B cell (primary cell): ENCODE results near the gene GPRC5D. TPM values are rescaled to one million over a fixed set of nuclear protein-coding genes. Genes with fewer than 3 reads are reported as not detected.

Source experiments
- ATAC-seq: fragments of 200-7000 bp; cut with Tn5 transposase; one replicate; pipeline ENCODE4 v1.10.0; 2021; ENCODE audit warnings: low read depth, mild to moderate bottlenecking, moderate number of reproducible peaks, moderate library complexity
- CTCF ChIA-PET: fragments of 350-600 bp; sonication (Branson Sonifier 250); formaldehyde crosslinking; loops from one replicate; lab custom pipeline; 2021; ENCODE audit warnings: antibody characterized with exemption, inconsistent platforms; lab: Charles Lee
- POLR2A ChIA-PET: fragments of 350-600 bp; sonication (Branson Sonifier 250); formaldehyde crosslinking; loops from one replicate; lab custom pipeline; 2021; ENCODE audit warnings: antibody characterized with exemption; lab: Charles Lee
- DNase-seq: peaks from one replicate; pipeline ENCODE4 v3.0.0; 2013
- H2AFZ ChIP-seq: 2 replicates; pipeline ENCODE4 v1.6.1; 2012; ENCODE audit warnings: mild to moderate bottlenecking, low read depth, low read length; ENCODE audit not compliant: insufficient read depth, poor library complexity, severe bottlenecking
- H3K27ac ChIP-seq, 2 donors: 1 replicate in 1 of 2; 2 replicates in 1 of 2; pipeline ENCODE4 v1.5.1; 2012 to 2013; ENCODE audit warnings: low read length in 2 of 2, mild to moderate bottlenecking in 2 of 2, moderate library complexity in 1 of 2
- H3K27me3 ChIP-seq, 4 experiments: fragments of 200-600 bp in 1 of 4; sonication (generic) in 1 of 4; replicated peaks in 1 of 4; 1 replicate in 2 of 4; 2 replicates in 2 of 4; pipeline versions ENCODE4 v1.6.1 to v1.7.0; 2013 to 2016; ENCODE audit warnings: low read length in 3 of 4, mild to moderate bottlenecking in 2 of 4, mixed read lengths in 1 of 4, moderate library complexity in 1 of 4; ENCODE audit not compliant: insufficient read depth in 4 of 4, control insufficient read depth in 3 of 4; ENCODE audit errors: control extremely low read depth in 1 of 4
- H3K36me3 ChIP-seq, 2 experiments: replicated peaks in 1 of 2; 1 replicate in 1 of 2; 2 replicates in 1 of 2; pipeline versions ENCODE4 v1.6.1 to v1.7.1; 2013; ENCODE audit warnings: low read length in 1 of 2; ENCODE audit not compliant: insufficient read depth in 2 of 2, control insufficient read depth in 1 of 2; ENCODE audit errors: control extremely low read depth in 1 of 2, extremely low read depth in 1 of 2
- H3K4me1 ChIP-seq, 2 donors: fragments of 200-600 bp in 1 of 2; sonication (generic) in 1 of 2; 1 replicate in 1 of 2; 2 replicates in 1 of 2; pipeline versions ENCODE4 v1.5.1 to v1.6.1; 2013 to 2017; ENCODE audit warnings: low read length in 2 of 2; ENCODE audit not compliant: control insufficient read depth in 2 of 2, insufficient read depth in 2 of 2
- H3K4me2 ChIP-seq: replicated peaks from 2 replicates; pipeline ENCODE3; 2012; ENCODE audit warnings: mild to moderate bottlenecking, low read depth, low read length; ENCODE audit not compliant: poor library complexity, severe bottlenecking
- H3K4me3 ChIP-seq, 5 experiments: fragments of 200-600 bp in 1 of 5; sonication (generic) in 1 of 5; 1 replicate in 3 of 5; 2 replicates in 2 of 5; pipeline versions ENCODE4 v1.5.1 to v1.7.0; 2011 to 2016; ENCODE audit warnings: low read length in 4 of 5, mild to moderate bottlenecking in 4 of 5, low read depth in 2 of 5, control low read depth in 1 of 5, moderate library complexity in 1 of 5; ENCODE audit not compliant: insufficient read depth in 1 of 5; ENCODE audit errors: control extremely low read depth in 1 of 5, extremely low read depth in 1 of 5
- H3K79me2 ChIP-seq: fragments of 200-600 bp; sonication (generic); one replicate; pipeline ENCODE4 v1.6.0; 2016; ENCODE audit warnings: low read length; ENCODE audit not compliant: control insufficient read depth, insufficient read depth
- H3K9ac ChIP-seq: fragments of 200-600 bp; sonication (generic); 2 replicates; pipeline ENCODE4 v1.6.1; 2017; ENCODE audit warnings: mild to moderate bottlenecking, low read length, moderate library complexity
- H3K9me3 ChIP-seq, 3 donors: one replicate each; pipeline versions ENCODE4 v1.6.1 to v1.7.1; 2013; ENCODE audit warnings: low read length in 2 of 3; ENCODE audit not compliant: control insufficient read depth in 2 of 3, insufficient read depth in 1 of 3; ENCODE audit errors: control extremely low read depth in 1 of 3
- H4K20me1 ChIP-seq: 2 replicates; pipeline ENCODE4 v1.6.0; 2012; ENCODE audit warnings: mild to moderate bottlenecking, low read length; ENCODE audit not compliant: insufficient read depth, control insufficient read depth, poor library complexity, severe bottlenecking
- H3K27ac Mint-ChIP-seq: one replicate; pipeline ENCODE4 v1.8.0; 2021; ENCODE audit warnings: mixed read lengths
- H3K27me3 Mint-ChIP-seq: one replicate; pipeline ENCODE4 v1.8.0; 2021; ENCODE audit warnings: mixed read lengths
- H3K4me1 Mint-ChIP-seq: one replicate; pipeline ENCODE4 v1.8.0; 2021; ENCODE audit warnings: mixed read lengths
- H3K4me3 Mint-ChIP-seq: one replicate; pipeline ENCODE4 v1.8.0; 2021; ENCODE audit warnings: mixed read lengths
- H3K9me3 Mint-ChIP-seq: one replicate; pipeline ENCODE4 v1.8.0; 2022; ENCODE audit warnings: mixed read lengths; ENCODE audit not compliant: insufficient read depth
- EZH2 ChIP-seq: IDR thresholded peaks from 2 replicates; pipeline ENCODE4 v1.6.1; 2012; ENCODE audit warnings: borderline replicate concordance, low read depth, mild to moderate bottlenecking, moderate library complexity, low read length; ENCODE audit not compliant: insufficient read depth, poor library complexity, severe bottlenecking
- WGBS: methylation state at CpG from one replicate; pipeline ENCODE4 v1.1.5; 2013; ENCODE audit warnings: missing lambda C conversion rate; ENCODE audit not compliant: insufficient coverage; 5-methylcytosine and 5-hydroxymethylcytosine counted together
- intact Hi-C: fragments of 100-400 bp; cut with micrococcal nuclease; formaldehyde crosslinking; loops from one replicate; pipeline ENCODE4 v1.10.0; 2022
- polyA plus RNA-seq: library from polyadenylated mRNA; depleted of rRNA; stranded (reverse); fragments of >200 nt; gene quantifications from 2 replicates; pipeline ENCODE4 v1.2.3, GENCODE V29; 2012
- total RNA-seq, 2 donors: library from RNA; stranded (reverse); fragments of 120-200 nt in 1 of 2; gene quantifications; 1 replicate in 1 of 2; 2 replicates in 1 of 2; pipeline versions ENCODE4 v1.2.3 to v1.2.4, GENCODE V29; 2013 to 2022
- TF ChIP-seq, protein P1 (sequence below): fragments of 200-600 bp; IDR thresholded peaks from one replicate; pipeline ENCODE4 v1.8.0; 2022; ENCODE audit warnings: antibody characterized with exemption, mild to moderate bottlenecking

GPRC5D gene
- total and polyA plus RNA-seq, 2 donors (not counting 1 experiment from before 2014, with no cell fraction given) = 0.47 to 7.7 TPM

DNA sequence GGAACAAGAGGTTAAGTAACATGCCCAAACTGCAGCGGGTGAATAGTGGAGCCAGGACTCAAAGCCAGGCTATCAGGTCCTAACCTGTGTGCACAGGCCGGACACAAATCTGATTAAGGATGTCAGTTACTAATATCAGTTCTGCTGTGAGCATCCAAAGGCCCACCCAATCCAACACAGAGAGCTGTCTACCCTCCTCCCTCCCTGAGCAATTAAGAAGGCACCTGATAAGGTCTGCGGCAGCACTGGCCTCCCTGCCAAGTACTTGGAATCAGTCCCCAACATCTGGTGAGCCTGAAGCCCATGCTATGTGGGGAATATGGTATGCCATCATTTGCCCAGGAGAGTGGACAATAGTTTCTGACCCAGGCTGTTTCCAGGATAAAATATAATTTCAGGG, 44.2 kb upstream of the GPRC5D start:
- Histone ChIP-seq H3K9me3 (no peaks in the 10 kb centered on the region), H3K27ac (no peak overlapping the region), H4K20me1 (no peaks in the 10 kb centered on the region), H3K4me1 (peaks cover 10 to 20% of the 10 kb centered on the region in 2 donors), H3K4me2 (no peak overlapping the region), H3K27me3 (no peaks in the 10 kb centered on the region), H2AFZ (no peak overlapping the region), H3K9ac (no peak overlapping the region), H3K36me3 (no peaks in the 10 kb centered on the region), H3K4me3 (no peak overlapping the region), H3K79me2 (peaks cover 3% of the 10 kb centered on the region)
- ATAC-seq (no peak), DNase-seq (no peak)
- H3K4me1 Mint-ChIP-seq = peaks cover 37% of the 10 kb centered on the region
- H3K27ac Mint-ChIP-seq = no peak overlapping the region
- intact Hi-C loops = no loop called here
- no peaks in the 10 kb centered on the region for H3K9me3 Mint-ChIP-seq
- no peaks in the 10 kb centered on the region for H3K27me3 Mint-ChIP-seq
- 100% methylated on average over 2 of the region's 3 CpGs for WGBS
- CTCF ChIA-PET = no interaction called here
- TF ChIP-seq EZH2 = no peak
- TF ChIP-seq, protein P1, sequence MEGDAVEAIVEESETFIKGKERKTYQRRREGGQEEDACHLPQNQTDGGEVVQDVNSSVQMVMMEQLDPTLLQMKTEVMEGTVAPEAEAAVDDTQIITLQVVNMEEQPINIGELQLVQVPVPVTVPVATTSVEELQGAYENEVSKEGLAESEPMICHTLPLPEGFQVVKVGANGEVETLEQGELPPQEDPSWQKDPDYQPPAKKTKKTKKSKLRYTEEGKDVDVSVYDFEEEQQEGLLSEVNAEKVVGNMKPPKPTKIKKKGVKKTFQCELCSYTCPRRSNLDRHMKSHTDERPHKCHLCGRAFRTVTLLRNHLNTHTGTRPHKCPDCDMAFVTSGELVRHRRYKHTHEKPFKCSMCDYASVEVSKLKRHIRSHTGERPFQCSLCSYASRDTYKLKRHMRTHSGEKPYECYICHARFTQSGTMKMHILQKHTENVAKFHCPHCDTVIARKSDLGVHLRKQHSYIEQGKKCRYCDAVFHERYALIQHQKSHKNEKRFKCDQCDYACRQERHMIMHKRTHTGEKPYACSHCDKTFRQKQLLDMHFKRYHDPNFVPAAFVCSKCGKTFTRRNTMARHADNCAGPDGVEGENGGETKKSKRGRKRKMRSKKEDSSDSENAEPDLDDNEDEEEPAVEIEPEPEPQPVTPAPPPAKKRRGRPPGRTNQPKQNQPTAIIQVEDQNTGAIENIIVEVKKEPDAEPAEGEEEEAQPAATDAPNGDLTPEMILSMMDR = no peak
- H3K4me3 Mint-ChIP-seq = no peak overlapping the region
- POLR2A ChIA-PET = no interaction called here

DNA sequence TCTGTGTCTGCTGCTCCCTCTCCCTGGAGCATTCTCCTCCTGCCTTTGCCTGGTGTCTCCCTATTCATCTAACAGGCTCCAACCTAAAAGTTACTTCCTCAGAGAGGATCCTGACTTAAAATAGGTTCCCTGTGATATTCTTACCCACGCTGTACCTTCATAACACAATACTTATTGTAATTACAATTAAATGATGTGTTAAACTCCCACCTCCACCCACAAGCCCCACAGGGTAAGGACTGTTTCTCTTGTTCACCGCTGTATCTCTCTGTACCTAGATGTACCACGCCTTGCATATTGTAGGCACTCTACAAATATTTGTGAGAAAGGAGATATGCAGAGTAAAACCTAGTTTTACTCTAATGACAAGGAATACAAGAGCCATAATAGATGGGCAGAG, 43.1 kb upstream of the GPRC5D start:
- no peak overlapping the region for H3K4me2 ChIP-seq
- ATAC-seq (no peak), DNase-seq (no peak)
- no peak overlapping the region for H2AFZ ChIP-seq
- intact Hi-C loops = no loop called here
- WGBS = no CpG with 5 or more reads among the region's 3 CpGs
- ChIA-PET POLR2A (no interaction called here), CTCF (interaction anchor here (0.8 to 2.7 kb wide), 2 partner anchors 208 to 217 kb away, joined by 3 to 7 read pairs; no protein-coding TSS in a partner anchor)
- Mint-ChIP-seq H3K27me3 (no peaks in the 10 kb centered on the region), H3K4me3 (no peak overlapping the region), H3K9me3 (no peaks in the 10 kb centered on the region), H3K27ac (no peak overlapping the region), H3K4me1 (peaks cover 32% of the 10 kb centered on the region)
- H4K20me1 ChIP-seq = no peaks in the 10 kb centered on the region
- no peak overlapping the region for H3K9ac ChIP-seq
- H3K9me3 ChIP-seq = no peaks in the 10 kb centered on the region
- no peaks in the 10 kb centered on the region for H3K27me3 ChIP-seq
- H3K4me3 ChIP-seq = no peak overlapping the region
- peaks cover 10 to 15% of the 10 kb centered on the region in 2 donors for H3K4me1 ChIP-seq
- no peaks in the 10 kb centered on the region for H3K36me3 ChIP-seq
- peaks cover 3% of the 10 kb centered on the region for H3K79me2 ChIP-seq
- TF ChIP-seq, protein P1 = no peak
- TF ChIP-seq EZH2 = no peak
- no peak overlapping the region for H3K27ac ChIP-seq
